IMR-90 (cell line): ENCODE data around the gene NUDT19. TPM values are rescaled to one million over a fixed set of nuclear protein-coding genes. Genes with fewer than 3 reads are reported as not detected.

Experiments used
- ATAC-seq: fragments of 200-7000 bp; cut with Tn5 transposase; 2 replicates; pipeline ENCODE4 v1.9.1; 2020; ENCODE audit warnings: low read depth, mild to moderate bottlenecking, moderate library complexity
- BruUV-seq: library from RNA; stranded (reverse); fragments of 400-500 nt; replicated peaks from 2 replicates; lab custom pipeline; 2021; lab: Mats Ljungman, UMichigan
- CTCF ChIA-PET: fragments of 300-600 bp; formaldehyde crosslinking; extraction: SDS; loops from one replicate; lab custom pipeline; 2021; ENCODE audit warnings: antibody characterized with exemption; lab: Yijun Ruan, JAX
- POLR2A ChIA-PET: fragments of 300-600 bp; sonication (Branson Sonifier 250); formaldehyde crosslinking; loops from one replicate; lab custom pipeline; 2022; ENCODE audit warnings: antibody characterized with exemption; ENCODE audit not compliant: unreplicated experiment; lab: Charles Lee
- DNase-seq: peaks from one replicate; pipeline ENCODE4 v3.0.0; 2013
- H2AFZ ChIP-seq: replicated peaks from 2 replicates; pipeline ENCODE3; 2013; ENCODE audit warnings: low read length, mild to moderate bottlenecking; ENCODE audit not compliant: poor library complexity
- H2AK5ac ChIP-seq: 2 replicates; pipeline ENCODE4 v1.6.1; 2013; ENCODE audit warnings: low read depth, low read length, inconsistent platforms
- H2AK9ac ChIP-seq: replicated peaks from 2 replicates; pipeline ENCODE3; 2013; ENCODE audit warnings: mild to moderate bottlenecking, low read depth, low read length, moderate library complexity; ENCODE audit not compliant: poor library complexity
- H2BK120ac ChIP-seq: 2 replicates; pipeline ENCODE4 v1.6.1; 2013; ENCODE audit warnings: low read depth, low read length, inconsistent platforms
- H2BK15ac ChIP-seq: 3 replicates; pipeline ENCODE4 v1.6.1; 2013; ENCODE audit warnings: low read depth, low read length, inconsistent platforms
- H2BK20ac ChIP-seq: 2 replicates; pipeline ENCODE4 v1.6.1; 2013; ENCODE audit warnings: low read depth, mild to moderate bottlenecking, inconsistent platforms, low read length, moderate library complexity
- H2BK5ac ChIP-seq: 2 replicates; pipeline ENCODE4 v1.6.1; 2013; ENCODE audit warnings: mild to moderate bottlenecking, low read depth, low read length, inconsistent platforms; ENCODE audit not compliant: poor library complexity, severe bottlenecking
- H3K14ac ChIP-seq: replicated peaks from 2 replicates; pipeline ENCODE4 v1.6.1; 2013; ENCODE audit warnings: low read depth, low read length, inconsistent platforms
- H3K18ac ChIP-seq: 2 replicates; pipeline ENCODE4 v1.6.1; 2013; ENCODE audit warnings: low read depth, low read length, control low read depth
- H3K23ac ChIP-seq: 2 replicates; pipeline ENCODE4 v1.6.1; 2013; ENCODE audit warnings: low read depth, low read length, inconsistent platforms
- H3K27ac ChIP-seq: 2 replicates; pipeline ENCODE4 v1.5.1; 2013; ENCODE audit warnings: mild to moderate bottlenecking, control low read depth, low read length; ENCODE audit not compliant: insufficient read depth
- H3K27me3 ChIP-seq: 2 replicates; pipeline ENCODE4 v1.6.1; 2013; ENCODE audit warnings: low read length; ENCODE audit not compliant: control insufficient read depth, insufficient read depth
- H3K36me3 ChIP-seq: 2 replicates; pipeline ENCODE4 v1.6.1; 2013; ENCODE audit warnings: low read length, mixed read lengths; ENCODE audit not compliant: control insufficient read depth, insufficient read depth
- H3K4ac ChIP-seq: 2 replicates; pipeline ENCODE4 v1.6.1; 2013; ENCODE audit warnings: low read depth, low read length, inconsistent platforms
- H3K4me1 ChIP-seq: 2 replicates; pipeline ENCODE4 v1.6.1; 2013; ENCODE audit warnings: low read length, mixed read lengths; ENCODE audit not compliant: control insufficient read depth, insufficient read depth
- H3K4me2 ChIP-seq: 2 replicates; pipeline ENCODE4 v1.6.1; 2013; ENCODE audit warnings: low read depth, mild to moderate bottlenecking, control low read depth, low read length, moderate library complexity
- H3K4me3 ChIP-seq: 2 replicates; pipeline ENCODE4 v1.5.1; 2013; ENCODE audit warnings: low read depth, mild to moderate bottlenecking, control low read depth, low read length, moderate library complexity; ENCODE audit not compliant: insufficient read depth
- H3K56ac ChIP-seq: 2 replicates; pipeline ENCODE4 v1.6.1; 2013; ENCODE audit warnings: low read length, inconsistent platforms; ENCODE audit not compliant: insufficient read depth; ENCODE audit errors: extremely low read depth
- H3K79me1 ChIP-seq, 2 experiments: 2 replicates each; pipeline ENCODE4 v1.6.1; 2013; ENCODE audit warnings: low read length in 2 of 2, inconsistent platforms in 1 of 2, low read depth in 1 of 2
- H3K9ac ChIP-seq: 2 replicates; pipeline ENCODE4 v1.6.1; 2013; ENCODE audit warnings: low read depth, low read length, control low read depth
- H3K9me1 ChIP-seq: 2 replicates; pipeline ENCODE4 v1.6.1; 2013; ENCODE audit warnings: low read length, inconsistent platforms; ENCODE audit not compliant: insufficient read depth
- H3K9me3 ChIP-seq: 2 replicates; pipeline ENCODE4 v1.6.1; 2013; ENCODE audit warnings: low read length; ENCODE audit not compliant: control insufficient read depth, insufficient read depth
- H4K20me1 ChIP-seq: 2 replicates; pipeline ENCODE4 v1.6.1; 2013; ENCODE audit warnings: low read length, inconsistent platforms; ENCODE audit not compliant: insufficient read depth
- H4K5ac ChIP-seq: 2 replicates; pipeline ENCODE4 v1.6.1; 2013; ENCODE audit warnings: mild to moderate bottlenecking, low read depth, low read length, control low read depth
- H4K8ac ChIP-seq, 2 experiments: 2 replicates each; pipeline ENCODE4 v1.6.1; 2013; ENCODE audit warnings: low read depth in 2 of 2, low read length in 2 of 2, control low read depth in 1 of 2, inconsistent platforms in 1 of 2
- H4K91ac ChIP-seq: 2 replicates; pipeline ENCODE4 v1.6.1; 2013; ENCODE audit warnings: low read depth, low read length, inconsistent platforms; ENCODE audit not compliant: insufficient read depth
- BHLHE40 ChIP-seq: fragments of 150-350 bp; IDR thresholded peaks from 2 replicates; pipeline ENCODE4 v1.6.1; 2016; ENCODE audit warnings: mild to moderate bottlenecking, low read depth, low read length
- CEBPB ChIP-seq: IDR thresholded peaks from 2 replicates; pipeline ENCODE4 v1.6.1; 2012; ENCODE audit warnings: low read depth, low read length, improper control_type of control experiment
- MAFK ChIP-seq: IDR thresholded peaks from 2 replicates; pipeline ENCODE4 v1.6.1; 2012; ENCODE audit warnings: low read depth, low read length, improper control_type of control experiment
- MXI1 ChIP-seq: IDR thresholded peaks from 2 replicates; pipeline ENCODE4 v1.6.1; 2012; ENCODE audit warnings: low read depth, mild to moderate bottlenecking, low read length, moderate library complexity, borderline replicate concordance
- POLR2A ChIP-seq: IDR thresholded peaks from 2 replicates; pipeline ENCODE4 v1.6.1; 2012; ENCODE audit warnings: mild to moderate bottlenecking, low read depth, low read length
- SMC3 ChIP-seq: fragments of 150-350 bp; IDR thresholded peaks from 2 replicates; pipeline ENCODE4 v1.6.1; 2016; ENCODE audit warnings: low read depth, mild to moderate bottlenecking, antibody characterized with exemption, low read length, moderate library complexity
- USF2 ChIP-seq: fragments of 150-350 bp; IDR thresholded peaks from 2 replicates; pipeline ENCODE4 v1.6.1; 2017; ENCODE audit warnings: mild to moderate bottlenecking, antibody characterized with exemption, low read length, low read depth
- WGBS, 2 experiments: methylation state at CpG; one replicate each; pipeline versions ENCODE4 v1.1.5 to v1.1.7; 2013; ENCODE audit warnings: missing lambda C conversion rate in 2 of 2; ENCODE audit not compliant: insufficient read length in 1 of 2; ENCODE audit errors: extremely low coverage in 2 of 2; 5-methylcytosine and 5-hydroxymethylcytosine counted together
- dilution Hi-C: fragments of 300-500 bp; cut with HindIII; formaldehyde crosslinking; loops from one replicate; pipeline ENCODE4 v1.14.3; 2018; ENCODE audit warnings: low sequenced_read_pairs; ENCODE audit not compliant: unreplicated experiment
- in situ Hi-C: fragments of 300-500 bp; cut with MboI; formaldehyde crosslinking; loops from 3 replicates; pipeline ENCODE4 v1.14.3; 2019; ENCODE audit warnings: low sequenced_read_pairs, inconsistent platforms, mixed read lengths
- intact Hi-C: fragments of 100-400 bp; cut with micrococcal nuclease; formaldehyde crosslinking; loops from 2 replicates; pipeline ENCODE4 v1.10.0; 2022
- polyA plus RNA-seq, 3 experiments: library from polyadenylated mRNA; depleted of rRNA; stranded (reverse); fragments of >200 nt; gene quantifications; 2 replicates each; pipeline ENCODE4 v1.2.3, GENCODE V29; 2012; ENCODE audit warnings: low replicate concordance in 1 of 3
- total RNA-seq: library from RNA; depleted of rRNA; stranded (reverse); fragments of >200 nt; gene quantifications from 2 replicates; pipeline ENCODE4 v1.2.3, GENCODE V29; 2012

The NUDT19 gene
- total and polyA plus RNA-seq, 2 of the 4 experiments (the other 2 are of a cell fraction), result 4.1 to 4.5 TPM

- Histone ChIP-seq H3K27ac (no peak overlapping the region), H3K4me1 (no peaks in the 10 kb centered on the region), H2BK20ac (no peak overlapping the region), H3K79me1 (no peaks in the 10 kb centered on the region), H4K5ac (no peak overlapping the region), H2BK120ac (no peak overlapping the region), H4K91ac (no peak overlapping the region), H3K9ac (no peak overlapping the region), H3K36me3 (no peaks in the 10 kb centered on the region), H4K8ac (no peak overlapping the region), H3K4me2 (no peak overlapping the region), H2AFZ (no peak overlapping the region), H3K18ac (no peak overlapping the region), H3K27me3 (peaks cover 8% of the 10 kb centered on the region), H2AK5ac (no peak overlapping the region), H3K4me3 (no peak overlapping the region), H3K14ac (no peak overlapping the region), H2BK5ac (no peak overlapping the region), H3K4ac (no peak overlapping the region), H2BK15ac (no peak overlapping the region), H3K9me3 (no peaks in the 10 kb centered on the region), H4K20me1 (no peaks in the 10 kb centered on the region), H3K9me1 (no peaks in the 10 kb centered on the region), H2AK9ac (no peak overlapping the region), H3K56ac (no peak overlapping the region), H3K23ac (no peak overlapping the region)
- intact Hi-C loops, result no loop called here
- ChIA-PET POLR2A (no interaction called here), CTCF (no interaction called here)
- no peak for ATAC-seq
- BruUV-seq, result no TSS peak
- no peak for DNase-seq
- WGBS, 2 experiments, result 17% methylated on average over 1 of the region's 3 CpGs; no CpG with 5 or more reads in 1 of the 2 experiments
- in situ Hi-C loops, result no loop called here
- TF ChIP-seq CEBPB (no peak), SMC3 (no peak), MAFK (no peak), MXI1 (no peak), POLR2A (no peak), USF2 (no peak), BHLHE40 (no peak)
- dilution Hi-C loops, result no loop called here
Measured at GRCh38 chr19:32748948-32749347, 57.3 kb downstream of the NUDT19 start.
